RWPE2 (cell line): ENCODE data around the gene DTX3.

Source experiments
- ATAC-seq: fragments of 200-7000 bp; cut with Tn5 transposase; 3 replicates; pipeline ENCODE4 v1.9.1; 2021; ENCODE audit warnings: low read depth
- DNase-seq: peaks from one replicate; pipeline ENCODE4 v3.0.0-alpha.2; 2020; ENCODE audit warnings: low spot score
- H3K27ac ChIP-seq: fragments of 450-650 bp; 2 replicates; pipeline ENCODE4 v1.5.1; 2017; ENCODE audit warnings: mild to moderate bottlenecking; ENCODE audit not compliant: poor library complexity, severe bottlenecking
- H3K27me3 ChIP-seq: fragments of 250-450 bp; sonication (Bioruptor Pico); 2 replicates; pipeline ENCODE4 v1.5.1; 2021; ENCODE audit warnings: mild to moderate bottlenecking, moderate library complexity; ENCODE audit not compliant: insufficient read depth, poor library complexity, severe bottlenecking
- H3K36me3 ChIP-seq: fragments of 250-450 bp; sonication (Bioruptor Pico); 2 replicates; pipeline ENCODE4 v1.5.1; 2020; ENCODE audit warnings: low read depth, mild to moderate bottlenecking, moderate library complexity
- H3K4me1 ChIP-seq: fragments of 250-450 bp; sonication (Bioruptor Pico); 2 replicates; pipeline ENCODE4 v1.5.1; 2021; ENCODE audit warnings: mild to moderate bottlenecking, moderate library complexity; ENCODE audit not compliant: insufficient read depth, poor library complexity, severe bottlenecking
- H3K4me3 ChIP-seq: fragments of 250-450 bp; sonication (Bioruptor Pico); 2 replicates; pipeline ENCODE4 v1.5.1; 2021; ENCODE audit warnings: mild to moderate bottlenecking, moderate library complexity; ENCODE audit not compliant: severe bottlenecking
- H3K9me3 ChIP-seq: fragments of 250-450 bp; sonication (Bioruptor Pico); 2 replicates; pipeline ENCODE4 v1.5.1; 2021; ENCODE audit warnings: mild to moderate bottlenecking, moderate library complexity; ENCODE audit not compliant: severe bottlenecking
- CTCF ChIP-seq: fragments of 450-650 bp; IDR thresholded peaks from one replicate; pipeline ENCODE4 v1.5.1; 2017; ENCODE audit warnings: mild to moderate bottlenecking, moderate library complexity; ENCODE audit not compliant: poor library complexity, severe bottlenecking

The DTX3 gene

GRCh38 chr12:57612711-57613426 lies 8.2 kb downstream of the DTX3 start:
- no peak overlapping the region for H3K27ac ChIP-seq

GRCh38 chr12:57613427-57614109 lies 8.9 kb downstream of the DTX3 start:
- DNase-seq = no peak
- H3K27me3 ChIP-seq = no peaks in the 10 kb centered on the region
- no peaks in the 10 kb centered on the region for H3K9me3 ChIP-seq
- no peak overlapping the region for H3K27ac ChIP-seq
- no peak for TF ChIP-seq CTCF
- H3K4me3 ChIP-seq = no peak overlapping the region
- no peak for ATAC-seq
- no peaks in the 10 kb centered on the region for H3K36me3 ChIP-seq
- no peaks in the 10 kb centered on the region for H3K4me1 ChIP-seq

More at GRCh38 chr12:57612711-57613426, 8.2 kb downstream of the DTX3 start:
- TF ChIP-seq CTCF = no peak
- ATAC-seq (no peak), DNase-seq (no peak)
- H3K36me3 ChIP-seq = no peaks in the 10 kb centered on the region
- no peaks in the 10 kb centered on the region for H3K9me3 ChIP-seq
- H3K4me3 ChIP-seq = no peak overlapping the region
- no peaks in the 10 kb centered on the region for H3K4me1 ChIP-seq
- H3K27me3 ChIP-seq = no peaks in the 10 kb centered on the region

- ATAC-seq (no peak), DNase-seq (no peak)
- no peaks in the 10 kb centered on the region for H3K4me1 ChIP-seq
- peaks cover 6% of the 10 kb centered on the region for H3K27me3 ChIP-seq
- H3K4me3 ChIP-seq = no peak overlapping the region
- H3K36me3 ChIP-seq = no peaks in the 10 kb centered on the region
- no peaks in the 10 kb centered on the region for H3K9me3 ChIP-seq
- no peak overlapping the region for H3K27ac ChIP-seq
- TF ChIP-seq CTCF = no peak
Measured at GRCh38 chr12:57614178-57614947, 9.7 kb downstream of the DTX3 start.

- no peak for DNase-seq
- no peaks in the 10 kb centered on the region for H3K4me1 ChIP-seq
- no peak for TF ChIP-seq CTCF
- H3K9me3 ChIP-seq = no peaks in the 10 kb centered on the region
- H3K27ac ChIP-seq = no peak overlapping the region
- H3K36me3 ChIP-seq = no peaks in the 10 kb centered on the region
- no peak for ATAC-seq
- no peak overlapping the region for H3K4me3 ChIP-seq
- peaks cover 13% of the 10 kb centered on the region for H3K27me3 ChIP-seq
Measured at GRCh38 chr12:57614948-57615500, 10.4 kb downstream of the DTX3 start.
